RWPE1 (cell line): ENCODE results near the gene HOXC11.

Experiments
- CTCF ChIA-PET: fragments of 350-600 bp; sonication (Branson Sonifier 250); formaldehyde crosslinking; extraction: SDS; loops from one replicate; lab custom pipeline; 2021; lab: Yijun Ruan, JAX
- POLR2A ChIA-PET: fragments of 400-600 bp; formaldehyde crosslinking; extraction: SDS; loops from one replicate; lab custom pipeline; 2020; ENCODE audit warnings: antibody characterized with exemption; ENCODE audit not compliant: low non-redundant PET; lab: Yijun Ruan, JAX
- DNase-seq: peaks from one replicate; pipeline ENCODE4 v3.0.0; 2012; ENCODE audit warnings: low spot score
- H3K27ac ChIP-seq: fragments of 450-650 bp; 2 replicates; pipeline ENCODE4 v1.5.1; 2017
- TF ChIP-seq, protein P1 (sequence below): fragments of 450-650 bp; conservative IDR thresholded peaks from 2 replicates; pipeline ENCODE4 v1.5.1; 2017; ENCODE audit warnings: low read depth, mild to moderate bottlenecking

Gene HOXC11

DNA sequence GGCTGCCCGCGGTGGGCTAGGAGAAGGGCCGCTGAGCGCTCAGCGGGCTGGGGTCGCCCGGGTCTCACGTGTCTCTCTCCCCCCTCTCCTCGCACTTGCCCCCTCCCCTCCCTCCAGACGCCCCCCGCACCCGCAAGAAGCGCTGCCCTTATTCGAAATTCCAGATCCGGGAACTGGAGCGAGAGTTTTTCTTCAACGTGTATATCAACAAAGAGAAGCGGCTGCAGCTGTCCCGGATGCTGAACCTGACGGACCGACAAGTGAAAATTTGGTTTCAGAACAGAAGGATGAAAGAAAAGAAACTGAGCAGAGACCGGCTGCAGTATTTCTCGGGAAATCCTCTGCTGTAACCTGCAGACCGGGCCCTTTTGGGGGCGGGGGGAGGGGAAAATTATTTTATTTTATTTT lies 2.1 kb downstream of the HOXC11 start:
- DNase-seq, result no peak
- ChIA-PET POLR2A (no interaction called here), CTCF (interaction anchor here (0.6 to 1.2 kb wide), 2 partner anchors 10 to 214 kb away, joined by 3 to 6 read pairs; partner anchors contain the start of gene HOXC10)
- H3K27ac ChIP-seq, result peak overlapping the region; percentile 39
- TF ChIP-seq, protein P1, sequence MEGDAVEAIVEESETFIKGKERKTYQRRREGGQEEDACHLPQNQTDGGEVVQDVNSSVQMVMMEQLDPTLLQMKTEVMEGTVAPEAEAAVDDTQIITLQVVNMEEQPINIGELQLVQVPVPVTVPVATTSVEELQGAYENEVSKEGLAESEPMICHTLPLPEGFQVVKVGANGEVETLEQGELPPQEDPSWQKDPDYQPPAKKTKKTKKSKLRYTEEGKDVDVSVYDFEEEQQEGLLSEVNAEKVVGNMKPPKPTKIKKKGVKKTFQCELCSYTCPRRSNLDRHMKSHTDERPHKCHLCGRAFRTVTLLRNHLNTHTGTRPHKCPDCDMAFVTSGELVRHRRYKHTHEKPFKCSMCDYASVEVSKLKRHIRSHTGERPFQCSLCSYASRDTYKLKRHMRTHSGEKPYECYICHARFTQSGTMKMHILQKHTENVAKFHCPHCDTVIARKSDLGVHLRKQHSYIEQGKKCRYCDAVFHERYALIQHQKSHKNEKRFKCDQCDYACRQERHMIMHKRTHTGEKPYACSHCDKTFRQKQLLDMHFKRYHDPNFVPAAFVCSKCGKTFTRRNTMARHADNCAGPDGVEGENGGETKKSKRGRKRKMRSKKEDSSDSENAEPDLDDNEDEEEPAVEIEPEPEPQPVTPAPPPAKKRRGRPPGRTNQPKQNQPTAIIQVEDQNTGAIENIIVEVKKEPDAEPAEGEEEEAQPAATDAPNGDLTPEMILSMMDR, result no peak

DNA sequence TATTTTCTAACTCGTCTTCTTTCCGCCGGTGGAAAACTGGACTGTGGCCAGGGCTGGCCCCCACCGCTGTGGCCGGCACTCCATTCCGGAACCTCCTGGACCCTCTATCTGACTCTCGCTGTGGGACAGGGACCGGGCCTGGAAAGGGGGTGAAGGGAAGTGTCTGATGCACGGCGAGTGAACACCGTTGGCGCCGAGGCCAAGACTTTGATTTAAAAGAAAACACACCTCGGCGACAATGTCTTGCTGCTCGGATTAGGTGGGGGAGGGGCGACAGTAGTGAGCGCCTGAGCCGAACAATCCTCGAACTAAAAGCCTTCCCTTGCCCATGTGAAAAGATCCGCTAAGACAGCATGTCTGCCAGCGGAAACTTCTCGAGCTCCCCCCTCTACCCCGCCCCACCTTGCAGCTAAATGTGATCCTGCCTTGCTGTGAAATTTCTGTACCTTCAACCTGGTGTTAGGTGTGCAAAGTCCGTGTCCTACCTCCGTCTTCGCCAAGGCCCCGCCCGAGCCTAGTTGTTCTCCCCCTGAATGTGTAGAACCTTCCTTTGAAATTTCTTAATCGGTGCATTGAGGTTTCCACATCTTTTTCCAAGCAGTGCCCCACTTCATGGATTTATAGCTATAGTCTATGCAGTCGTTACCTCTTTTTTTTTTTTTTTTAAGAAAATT lies 2.7 kb downstream of the HOXC11 start:
- CTCF ChIA-PET, result interaction anchor here (0.6 to 1.2 kb wide), 3 partner anchors 9 to 226 kb away, joined by 3 to 6 read pairs (median 3); partner anchors contain the start of gene HOXC10
- H3K27ac ChIP-seq, result 0 out of 2 replicates have a peak overlapping the region, but pooled peaks have one; percentile 39
- TF ChIP-seq, protein P1, result no peak
- no peak for DNase-seq
- POLR2A ChIA-PET, result no interaction called here

DNA sequence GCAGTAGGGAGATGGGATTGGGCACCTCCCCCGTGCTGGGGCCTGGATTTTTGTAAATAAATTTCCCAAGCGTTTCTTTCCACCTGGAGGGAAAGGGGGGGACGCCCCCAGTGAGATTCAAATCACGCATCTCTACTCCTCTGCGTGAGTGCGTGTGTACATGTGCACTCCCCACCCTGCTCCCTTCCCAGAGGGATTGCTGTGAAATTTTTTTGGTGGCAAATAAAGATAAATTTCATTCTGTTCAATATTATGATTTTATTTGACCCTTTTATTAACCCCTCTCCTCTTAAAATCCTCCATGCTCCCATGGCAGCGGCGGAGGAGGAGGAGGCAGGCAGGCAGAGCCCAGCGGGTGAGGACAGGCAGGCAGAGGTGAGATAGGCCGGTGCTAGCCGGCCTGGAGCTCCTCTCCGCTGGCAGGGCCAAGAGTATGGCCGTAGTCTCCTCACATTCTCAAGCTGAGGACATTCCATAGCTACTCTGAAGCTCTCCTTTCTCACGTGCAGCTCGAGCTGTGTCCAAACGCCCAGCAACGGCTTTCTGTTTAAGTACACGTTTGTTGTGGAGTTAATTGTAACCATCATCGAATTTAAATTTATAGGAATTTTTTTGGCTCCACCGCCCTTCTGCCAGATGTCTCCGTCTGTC lies 3.4 kb downstream of the HOXC11 start:
- CTCF ChIA-PET, result interaction anchor here (1.0 kb wide), 1 partner anchor 225 kb away, joined by 3 read pairs; no protein-coding TSS in a partner anchor
- no peak for DNase-seq
- no peak overlapping the region for H3K27ac ChIP-seq
- TF ChIP-seq, protein P1, result no peak
- POLR2A ChIA-PET, result interaction anchor here (0.7 kb wide), 1 partner anchor 24 kb away, joined by 4 read pairs; no protein-coding TSS in a partner anchor

DNA sequence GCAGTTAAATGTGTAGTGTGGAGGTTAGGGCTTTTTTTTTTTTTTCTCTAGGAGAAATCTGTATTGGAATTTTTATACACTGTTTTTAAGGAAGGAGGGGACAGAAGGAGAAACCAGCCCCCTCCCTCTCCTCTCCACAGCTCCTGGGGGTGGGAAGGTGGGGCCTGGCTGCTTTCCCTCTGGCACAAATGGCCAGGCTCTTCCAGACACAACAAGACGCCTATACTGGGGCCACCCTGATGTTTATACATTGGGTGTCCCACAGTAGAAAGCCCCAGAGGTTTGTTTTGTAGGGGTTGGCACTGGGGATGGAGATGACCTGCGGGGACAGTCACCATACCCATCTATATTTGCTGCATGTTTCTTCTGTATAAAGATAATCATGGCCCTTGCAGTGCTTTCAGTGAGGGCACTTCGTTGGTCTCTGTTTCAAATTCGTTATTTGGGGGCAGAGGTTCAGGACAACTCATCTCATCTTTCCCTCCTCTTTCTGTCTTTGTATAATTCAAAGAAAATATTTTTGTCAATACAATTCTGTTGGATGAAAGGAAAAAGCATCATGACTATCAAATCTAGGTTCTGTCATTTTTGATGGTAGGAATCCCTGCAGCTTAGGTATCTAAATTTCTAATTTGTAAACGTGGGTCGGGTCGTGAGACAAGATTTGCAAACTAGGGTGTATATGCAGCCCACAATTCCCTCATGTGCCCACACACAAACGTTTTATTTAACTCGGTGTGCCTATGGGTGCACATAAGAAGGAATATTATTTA lies 4.1 kb downstream of the HOXC11 start:
- CTCF ChIA-PET, result interaction anchor here (0.6 to 1.0 kb wide), 3 partner anchors 29 to 231 kb away, joined by 3 to 6 read pairs (median 4); no protein-coding TSS in a partner anchor
- TF ChIP-seq, protein P1, result no peak
- POLR2A ChIA-PET, result interaction anchor here (0.7 kb wide), 1 partner anchor 24 kb away, joined by 4 read pairs; no protein-coding TSS in a partner anchor
- DNase-seq, result no peak
- H3K27ac ChIP-seq, result no peak overlapping the region

DNA sequence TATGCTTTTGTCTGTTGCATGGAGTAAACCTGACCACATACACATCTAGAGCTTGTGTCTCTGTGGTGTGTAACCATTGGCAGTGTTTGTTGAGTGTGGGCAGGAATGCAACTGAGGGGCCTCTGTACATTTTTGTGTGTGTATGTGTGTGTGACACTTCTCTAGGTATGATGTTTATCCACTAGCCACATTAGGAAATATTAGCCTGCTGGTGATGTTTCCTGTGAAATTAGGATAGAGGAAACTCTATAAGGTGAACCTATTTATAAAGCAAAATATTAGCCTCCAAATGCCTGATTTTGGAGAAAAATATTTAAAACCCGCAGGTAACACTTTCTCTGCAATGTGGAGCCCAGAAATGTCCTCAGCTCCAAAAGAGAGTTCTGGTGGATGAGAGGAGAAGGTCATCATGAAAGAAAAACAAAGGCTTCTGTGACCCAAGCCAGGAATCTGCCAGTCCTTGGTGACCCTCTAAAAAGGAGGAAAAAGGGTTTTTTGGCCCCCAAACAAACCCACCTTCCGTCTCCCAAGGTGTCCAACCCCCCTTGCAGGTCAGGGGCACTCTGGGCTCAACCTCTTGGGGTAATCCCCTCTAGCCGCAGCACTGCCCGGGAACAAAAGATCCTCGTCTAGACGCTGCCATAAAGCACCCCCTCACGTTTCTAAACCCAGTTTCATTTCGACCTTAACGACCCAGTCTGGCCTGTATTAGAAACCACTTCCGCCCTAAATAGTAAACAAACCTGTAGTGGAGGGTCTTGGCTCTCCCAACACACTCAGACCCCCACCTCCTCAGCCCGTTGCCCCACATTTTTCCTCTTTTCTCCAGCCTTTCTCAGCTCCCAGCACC lies 4.9 kb downstream of the HOXC11 start:
- CTCF ChIA-PET, result interaction anchor here (1.0 kb wide), 1 partner anchor 28 kb away, joined by 6 read pairs; no protein-coding TSS in a partner anchor
- POLR2A ChIA-PET, result no interaction called here
- TF ChIP-seq, protein P1, result no peak
- no peak for DNase-seq
- H3K27ac ChIP-seq, result no peak overlapping the region
